ENCODE measurements around the gene TSHZ2. TPM values are rescaled to one million over a fixed set of nuclear protein-coding genes. Genes with fewer than 3 reads are reported as not detected.

Gene TSHZ2
- total RNA-seq, 1 experiment from 2014 or later = 1.4 TPM

GRCh38 chr20:53126185-53126584 lies 154.0 kb downstream of the TSHZ2 start:
- peak; percentile 12 for DNase-seq (ENCODE audit: low spot score)

- no peak for DNase-seq (ENCODE audit: low spot score)
Observed at GRCh38 chr20:53127027-53127426, 154.9 kb downstream of the TSHZ2 start.

GRCh38 chr20:53128004-53128403 lies 155.8 kb downstream of the TSHZ2 start:
- DNase-seq (ENCODE audit: low spot score) = no peak

GRCh38 chr20:53129563-53129962 lies 157.4 kb downstream of the TSHZ2 start:
- no peak for DNase-seq (ENCODE audit: low spot score)

GRCh38 chr20:53130795-53131194 lies 158.6 kb downstream of the TSHZ2 start:
- no peak for DNase-seq (ENCODE audit: low spot score)

GRCh38 chr20:53133125-53133524 lies 161.0 kb downstream of the TSHZ2 start:
- DNase-seq (ENCODE audit: low spot score) = no peak

GRCh38 chr20:53133628-53134027 lies 161.5 kb downstream of the TSHZ2 start:
- DNase-seq (ENCODE audit: low spot score) = no peak

- no peak for DNase-seq (ENCODE audit: low spot score)
Observed at GRCh38 chr20:53136473-53136872, 164.3 kb downstream of the TSHZ2 start.

GRCh38 chr20:53138454-53139262 lies 166.5 kb downstream of the TSHZ2 start:
- DNase-seq (ENCODE audit: low spot score) = no peak

GRCh38 chr20:53141201-53142050 lies 169.3 kb downstream of the TSHZ2 start:
- no peak for DNase-seq (ENCODE audit: low spot score)

GRCh38 chr20:53142225-53143127 lies 170.3 kb downstream of the TSHZ2 start:
- peak; percentile 9 for DNase-seq (ENCODE audit: low spot score)

- DNase-seq (ENCODE audit: low spot score) = no peak
Observed at GRCh38 chr20:53146201-53146891, 174.2 kb downstream of the TSHZ2 start.

- no peak for DNase-seq (ENCODE audit: low spot score)
Observed at GRCh38 chr20:53148771-53149147, 176.6 kb downstream of the TSHZ2 start.

- no peak for DNase-seq (ENCODE audit: low spot score)
Observed at GRCh38 chr20:53149148-53149889, 177.2 kb downstream of the TSHZ2 start.

GRCh38 chr20:53149890-53150205 lies 177.7 kb downstream of the TSHZ2 start:
- DNase-seq (ENCODE audit: low spot score) = no peak

GRCh38 chr20:53150532-53150931 lies 178.4 kb downstream of the TSHZ2 start:
- no peak for DNase-seq (ENCODE audit: low spot score)

GRCh38 chr20:53152228-53152627 lies 180.1 kb downstream of the TSHZ2 start:
- no peak for DNase-seq (ENCODE audit: low spot score)

GRCh38 chr20:53154540-53154939 lies 182.4 kb downstream of the TSHZ2 start:
- no peak for DNase-seq (ENCODE audit: low spot score)

GRCh38 chr20:53157443-53158408 lies 185.6 kb downstream of the TSHZ2 start:
- peak; percentile 71 for DNase-seq (ENCODE audit: low spot score)

- no peak for DNase-seq (ENCODE audit: low spot score)
Observed at GRCh38 chr20:53159160-53159559, 187.0 kb downstream of the TSHZ2 start.

Measured in H4 (cell line).